IMR-90 (cell line): ENCODE results near the gene F2. TPM values are rescaled to one million over a fixed set of nuclear protein-coding genes. Genes with fewer than 3 reads are reported as not detected.

ENCODE experiments used
- ATAC-seq: fragments of 200-7000 bp; cut with Tn5 transposase; 2 replicates; pipeline ENCODE4 v1.9.1; 2020; ENCODE audit warnings: low read depth, mild to moderate bottlenecking, moderate library complexity
- BruUV-seq: library from RNA; stranded (reverse); fragments of 400-500 nt; replicated peaks from 2 replicates; lab custom pipeline; 2021; lab: Mats Ljungman, UMichigan
- CTCF ChIA-PET: fragments of 300-600 bp; formaldehyde crosslinking; extraction: SDS; loops from one replicate; lab custom pipeline; 2021; ENCODE audit warnings: antibody characterized with exemption; lab: Yijun Ruan, JAX
- POLR2A ChIA-PET: fragments of 300-600 bp; sonication (Branson Sonifier 250); formaldehyde crosslinking; loops from one replicate; lab custom pipeline; 2022; ENCODE audit warnings: antibody characterized with exemption; ENCODE audit not compliant: unreplicated experiment; lab: Charles Lee
- DNase-seq: peaks from one replicate; pipeline ENCODE4 v3.0.0; 2013
- H2AFZ ChIP-seq: replicated peaks from 2 replicates; pipeline ENCODE3; 2013; ENCODE audit warnings: low read length, mild to moderate bottlenecking; ENCODE audit not compliant: poor library complexity
- H2AK5ac ChIP-seq: 2 replicates; pipeline ENCODE4 v1.6.1; 2013; ENCODE audit warnings: low read depth, low read length, inconsistent platforms
- H2AK9ac ChIP-seq: replicated peaks from 2 replicates; pipeline ENCODE3; 2013; ENCODE audit warnings: mild to moderate bottlenecking, low read depth, low read length, moderate library complexity; ENCODE audit not compliant: poor library complexity
- H2BK120ac ChIP-seq: 2 replicates; pipeline ENCODE4 v1.6.1; 2013; ENCODE audit warnings: low read depth, low read length, inconsistent platforms
- H2BK15ac ChIP-seq: 3 replicates; pipeline ENCODE4 v1.6.1; 2013; ENCODE audit warnings: low read depth, low read length, inconsistent platforms
- H2BK20ac ChIP-seq: 2 replicates; pipeline ENCODE4 v1.6.1; 2013; ENCODE audit warnings: low read depth, mild to moderate bottlenecking, inconsistent platforms, low read length, moderate library complexity
- H2BK5ac ChIP-seq: 2 replicates; pipeline ENCODE4 v1.6.1; 2013; ENCODE audit warnings: mild to moderate bottlenecking, low read depth, low read length, inconsistent platforms; ENCODE audit not compliant: poor library complexity, severe bottlenecking
- H3K14ac ChIP-seq: replicated peaks from 2 replicates; pipeline ENCODE4 v1.6.1; 2013; ENCODE audit warnings: low read depth, low read length, inconsistent platforms
- H3K18ac ChIP-seq: 2 replicates; pipeline ENCODE4 v1.6.1; 2013; ENCODE audit warnings: low read depth, low read length, control low read depth
- H3K23ac ChIP-seq: 2 replicates; pipeline ENCODE4 v1.6.1; 2013; ENCODE audit warnings: low read depth, low read length, inconsistent platforms
- H3K27ac ChIP-seq: 2 replicates; pipeline ENCODE4 v1.5.1; 2013; ENCODE audit warnings: mild to moderate bottlenecking, control low read depth, low read length; ENCODE audit not compliant: insufficient read depth
- H3K27me3 ChIP-seq: 2 replicates; pipeline ENCODE4 v1.6.1; 2013; ENCODE audit warnings: low read length; ENCODE audit not compliant: control insufficient read depth, insufficient read depth
- H3K36me3 ChIP-seq: 2 replicates; pipeline ENCODE4 v1.6.1; 2013; ENCODE audit warnings: low read length, mixed read lengths; ENCODE audit not compliant: control insufficient read depth, insufficient read depth
- H3K4ac ChIP-seq: 2 replicates; pipeline ENCODE4 v1.6.1; 2013; ENCODE audit warnings: low read depth, low read length, inconsistent platforms
- H3K4me1 ChIP-seq: 2 replicates; pipeline ENCODE4 v1.6.1; 2013; ENCODE audit warnings: low read length, mixed read lengths; ENCODE audit not compliant: control insufficient read depth, insufficient read depth
- H3K4me2 ChIP-seq: 2 replicates; pipeline ENCODE4 v1.6.1; 2013; ENCODE audit warnings: low read depth, mild to moderate bottlenecking, control low read depth, low read length, moderate library complexity
- H3K4me3 ChIP-seq: 2 replicates; pipeline ENCODE4 v1.5.1; 2013; ENCODE audit warnings: low read depth, mild to moderate bottlenecking, control low read depth, low read length, moderate library complexity; ENCODE audit not compliant: insufficient read depth
- H3K56ac ChIP-seq: 2 replicates; pipeline ENCODE4 v1.6.1; 2013; ENCODE audit warnings: low read length, inconsistent platforms; ENCODE audit not compliant: insufficient read depth; ENCODE audit errors: extremely low read depth
- H3K79me1 ChIP-seq, 2 experiments: 2 replicates each; pipeline ENCODE4 v1.6.1; 2013; ENCODE audit warnings: low read length in 2 of 2, inconsistent platforms in 1 of 2, low read depth in 1 of 2
- H3K9ac ChIP-seq: 2 replicates; pipeline ENCODE4 v1.6.1; 2013; ENCODE audit warnings: low read depth, low read length, control low read depth
- H3K9me1 ChIP-seq: 2 replicates; pipeline ENCODE4 v1.6.1; 2013; ENCODE audit warnings: low read length, inconsistent platforms; ENCODE audit not compliant: insufficient read depth
- H3K9me3 ChIP-seq: 2 replicates; pipeline ENCODE4 v1.6.1; 2013; ENCODE audit warnings: low read length; ENCODE audit not compliant: control insufficient read depth, insufficient read depth
- H4K20me1 ChIP-seq: 2 replicates; pipeline ENCODE4 v1.6.1; 2013; ENCODE audit warnings: low read length, inconsistent platforms; ENCODE audit not compliant: insufficient read depth
- H4K5ac ChIP-seq: 2 replicates; pipeline ENCODE4 v1.6.1; 2013; ENCODE audit warnings: mild to moderate bottlenecking, low read depth, low read length, control low read depth
- H4K8ac ChIP-seq, 2 experiments: 2 replicates each; pipeline ENCODE4 v1.6.1; 2013; ENCODE audit warnings: low read depth in 2 of 2, low read length in 2 of 2, control low read depth in 1 of 2, inconsistent platforms in 1 of 2
- H4K91ac ChIP-seq: 2 replicates; pipeline ENCODE4 v1.6.1; 2013; ENCODE audit warnings: low read depth, low read length, inconsistent platforms; ENCODE audit not compliant: insufficient read depth
- FOS ChIP-seq: fragments of 150-350 bp; IDR thresholded peaks from 2 replicates; pipeline ENCODE4 v1.6.1; 2016; ENCODE audit warnings: low read depth, low read length
- WGBS, 2 experiments: methylation state at CpG; one replicate each; pipeline versions ENCODE4 v1.1.5 to v1.1.7; 2013; ENCODE audit warnings: missing lambda C conversion rate in 2 of 2; ENCODE audit not compliant: insufficient read length in 1 of 2; ENCODE audit errors: extremely low coverage in 2 of 2; 5-methylcytosine and 5-hydroxymethylcytosine counted together
- dilution Hi-C: fragments of 300-500 bp; cut with HindIII; formaldehyde crosslinking; loops from one replicate; pipeline ENCODE4 v1.14.3; 2018; ENCODE audit warnings: low sequenced_read_pairs; ENCODE audit not compliant: unreplicated experiment
- in situ Hi-C: fragments of 300-500 bp; cut with MboI; formaldehyde crosslinking; loops from 3 replicates; pipeline ENCODE4 v1.14.3; 2019; ENCODE audit warnings: low sequenced_read_pairs, inconsistent platforms, mixed read lengths
- intact Hi-C: fragments of 100-400 bp; cut with micrococcal nuclease; formaldehyde crosslinking; loops from 2 replicates; pipeline ENCODE4 v1.10.0; 2022
- polyA plus RNA-seq, 3 experiments: library from polyadenylated mRNA; depleted of rRNA; stranded (reverse); fragments of >200 nt; gene quantifications; 2 replicates each; pipeline ENCODE4 v1.2.3, GENCODE V29; 2012; ENCODE audit warnings: low replicate concordance in 1 of 3
- total RNA-seq: library from RNA; depleted of rRNA; stranded (reverse); fragments of >200 nt; gene quantifications from 2 replicates; pipeline ENCODE4 v1.2.3, GENCODE V29; 2012

The F2 gene
- total and polyA plus RNA-seq, 2 of the 4 experiments (the other 2 are of a cell fraction), result not detected

- Histone ChIP-seq H3K9me3 (no peaks in the 10 kb centered on the region), H3K4me1 (no peaks in the 10 kb centered on the region), H2AK5ac (peak overlapping the region; percentile 39; the same call in 1 of the 2 replicates), H4K8ac (no peak overlapping the region), H2AK9ac (no peak overlapping the region), H3K4me3 (no peak overlapping the region), H4K20me1 (no peaks in the 10 kb centered on the region), H3K79me1 (no peaks in the 10 kb centered on the region), H3K9ac (no peak overlapping the region), H3K4me2 (no peak overlapping the region), H3K9me1 (0 out of 2 replicates have a peak, but pooled peaks cover 3% of the 10 kb centered on the region), H2BK120ac (no peak overlapping the region), H3K56ac (no peak overlapping the region), H4K5ac (no peak overlapping the region), H2AFZ (peak overlapping the region; percentile 67), H3K27me3 (no peaks in the 10 kb centered on the region), H2BK20ac (no peak overlapping the region), H2BK15ac (0 out of 3 replicates have a peak overlapping the region, but pooled peaks have one; percentile 5), H2BK5ac (no peak overlapping the region), H3K23ac (no peak overlapping the region), H3K18ac (no peak overlapping the region), H3K27ac (no peak overlapping the region), H4K91ac (no peak overlapping the region), H3K14ac (no peak overlapping the region), H3K4ac (no peak overlapping the region), H3K36me3 (no peaks in the 10 kb centered on the region)
- ChIA-PET POLR2A (no interaction called here), CTCF (no interaction called here)
- peak; percentile 24; the same call in 1 of the 2 replicates for ATAC-seq
- in situ Hi-C loops, result no loop called here
- DNase-seq, result no peak
- intact Hi-C loops, result no loop called here
- 65% methylated on average over 4 of the region's 8 CpGs; no CpG with 5 or more reads in 1 of the 2 experiments for WGBS, 2 experiments
- TF ChIP-seq FOS, result no peak
- dilution Hi-C loops, result no loop called here
- BruUV-seq, result no TSS peak
Observed at GRCh38 chr11:46724088-46724487, 5.1 kb downstream of the F2 start.
